Measurements from ENCODE around the gene WIZ.

WIZ gene

DNA sequence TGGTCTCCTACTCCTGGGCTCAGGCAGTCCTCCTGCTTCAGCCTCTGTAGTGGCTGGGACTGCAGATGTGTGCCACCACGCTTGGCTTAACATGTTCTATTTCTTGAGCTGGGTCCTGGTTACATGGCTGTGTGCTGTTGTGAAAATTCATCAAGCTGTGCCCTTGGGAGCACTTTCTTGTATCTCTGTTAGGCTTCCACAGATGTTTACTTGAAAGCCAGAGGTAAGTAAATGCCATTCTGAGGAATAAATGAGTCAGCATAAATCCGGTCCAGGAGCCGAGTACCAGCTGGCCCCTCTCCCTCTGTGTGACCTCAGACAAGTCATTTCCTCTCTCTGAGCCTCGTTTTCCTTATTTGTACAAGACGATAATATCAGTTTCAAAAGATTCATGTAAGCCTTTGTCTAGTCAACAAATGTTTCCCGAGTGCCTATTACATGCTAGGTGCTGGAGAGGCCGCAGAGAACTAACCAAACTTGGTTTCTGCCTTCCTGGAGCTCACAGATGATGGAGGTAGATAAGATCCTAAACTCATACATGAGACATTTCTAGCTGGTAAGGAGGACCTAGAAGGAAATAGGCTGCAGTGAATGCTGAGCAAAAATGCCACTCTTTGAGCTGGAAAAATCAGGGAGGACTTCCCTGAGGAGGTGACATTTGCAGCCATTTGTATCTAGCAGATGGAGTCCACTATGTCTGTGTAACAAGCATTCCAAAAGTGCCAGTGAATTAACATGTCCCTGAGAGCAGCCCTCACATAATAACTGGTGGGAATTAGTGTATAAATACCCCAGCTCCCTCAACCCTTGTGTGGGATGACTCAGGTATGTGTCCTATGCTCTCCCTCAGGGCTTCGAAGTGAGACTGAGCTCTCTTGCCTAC, 17.3 kb upstream of the WIZ start:
- peak; percentile 57 for DNase-seq (ENCODE audit: low spot score)

DNA sequence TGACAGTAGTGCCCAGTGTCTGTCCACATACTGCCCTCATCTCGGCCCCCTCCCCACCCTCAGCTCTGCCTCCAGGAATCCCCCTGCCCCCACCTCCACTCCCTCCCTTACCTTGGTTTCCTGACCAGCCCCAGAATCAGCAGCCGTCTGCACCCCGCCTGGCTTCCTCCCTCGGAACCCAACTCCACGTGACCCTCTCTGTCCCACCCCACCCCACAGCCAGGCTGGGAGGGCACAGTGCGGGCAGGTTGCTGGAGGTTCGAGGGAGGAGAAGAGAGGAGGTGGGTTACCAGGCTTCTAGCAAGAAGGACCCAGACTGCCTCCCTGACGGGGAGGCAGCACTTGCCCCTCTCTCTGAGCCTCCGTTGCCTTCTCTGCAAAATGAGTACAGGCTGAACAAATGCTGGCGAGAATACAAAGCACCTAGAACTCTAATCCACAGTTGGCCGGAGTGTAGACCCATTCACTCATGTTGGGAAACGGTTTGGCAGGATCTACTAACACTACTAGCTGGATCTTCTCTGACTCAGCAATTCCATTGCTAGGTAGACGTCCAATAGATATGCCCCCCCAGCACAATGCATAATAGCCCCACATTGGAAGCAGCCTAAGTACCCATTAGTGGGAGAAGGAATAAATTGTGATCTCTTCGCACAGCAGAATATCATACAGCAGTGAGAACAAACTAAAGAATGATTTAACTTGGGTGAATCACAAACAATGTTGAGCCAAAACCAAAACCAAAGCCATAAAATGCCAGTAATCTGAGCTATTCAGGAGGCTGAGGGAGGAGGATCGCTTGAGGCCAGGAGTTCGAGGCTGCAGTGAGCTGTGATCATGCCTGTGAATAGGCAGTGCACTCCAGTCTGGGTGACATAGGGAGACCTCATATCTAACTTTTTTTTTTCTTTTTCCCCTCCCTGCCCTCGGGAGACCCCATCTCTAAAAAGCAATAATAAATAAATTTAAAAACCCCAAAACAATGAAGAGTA, 14.9 kb upstream of the WIZ start, which contains the start of gene RASAL3:
TSS of gene RASAL3 (minus strand) at position 151 of the 992 bp plus-strand sequence. CDS start 186 bp downstream, outside the sequence.
- no peak for DNase-seq (ENCODE audit: low spot score)

DNA sequence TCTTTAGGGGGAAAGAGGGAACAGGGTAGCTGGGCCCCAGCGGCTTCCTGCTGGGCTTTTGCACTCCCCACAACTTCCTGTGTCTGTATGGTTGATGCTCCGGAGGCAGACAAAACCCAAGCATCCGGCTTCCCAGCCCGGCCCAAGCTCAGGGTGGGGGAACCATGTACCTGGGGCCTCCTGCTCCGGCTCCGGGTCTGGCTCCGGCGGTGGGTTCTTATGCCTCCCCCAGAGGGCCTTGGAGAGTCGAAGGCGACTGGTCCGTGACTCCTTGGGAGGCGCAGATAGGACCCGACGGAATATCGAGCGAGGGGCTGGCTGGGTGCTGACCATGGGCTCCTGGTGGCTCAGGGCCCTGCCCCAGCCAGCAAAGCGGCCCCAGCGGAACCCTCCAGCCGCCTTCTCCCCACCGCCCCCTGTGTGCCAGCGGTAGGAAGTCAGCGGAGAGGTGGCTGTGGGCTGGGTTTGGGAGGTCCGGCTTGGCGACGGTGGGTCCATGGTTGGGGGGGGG, 14.2 kb upstream of the WIZ start:
- DNase-seq (ENCODE audit: low spot score), result no peak

DNA sequence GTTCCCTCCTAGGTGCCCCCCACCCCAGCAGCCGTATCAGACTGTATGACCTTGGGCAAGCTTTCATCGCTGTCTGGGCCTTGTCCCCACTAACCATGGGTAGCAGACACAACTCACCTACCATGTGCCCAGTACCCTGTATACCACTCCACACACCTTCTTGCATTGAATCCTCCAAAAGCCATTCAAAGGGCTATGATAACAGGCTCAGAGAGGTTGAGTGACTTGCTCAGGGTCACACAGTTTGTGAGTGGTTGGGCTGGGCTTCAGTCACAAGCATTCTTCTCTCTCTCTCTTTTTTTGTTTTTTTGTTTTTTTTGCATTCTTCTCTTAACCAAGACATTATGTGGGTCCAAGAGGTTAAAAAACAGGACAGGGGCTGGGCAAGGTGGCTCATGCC, 11.9 kb upstream of the WIZ start:
- no peak for DNase-seq (ENCODE audit: low spot score)

DNA sequence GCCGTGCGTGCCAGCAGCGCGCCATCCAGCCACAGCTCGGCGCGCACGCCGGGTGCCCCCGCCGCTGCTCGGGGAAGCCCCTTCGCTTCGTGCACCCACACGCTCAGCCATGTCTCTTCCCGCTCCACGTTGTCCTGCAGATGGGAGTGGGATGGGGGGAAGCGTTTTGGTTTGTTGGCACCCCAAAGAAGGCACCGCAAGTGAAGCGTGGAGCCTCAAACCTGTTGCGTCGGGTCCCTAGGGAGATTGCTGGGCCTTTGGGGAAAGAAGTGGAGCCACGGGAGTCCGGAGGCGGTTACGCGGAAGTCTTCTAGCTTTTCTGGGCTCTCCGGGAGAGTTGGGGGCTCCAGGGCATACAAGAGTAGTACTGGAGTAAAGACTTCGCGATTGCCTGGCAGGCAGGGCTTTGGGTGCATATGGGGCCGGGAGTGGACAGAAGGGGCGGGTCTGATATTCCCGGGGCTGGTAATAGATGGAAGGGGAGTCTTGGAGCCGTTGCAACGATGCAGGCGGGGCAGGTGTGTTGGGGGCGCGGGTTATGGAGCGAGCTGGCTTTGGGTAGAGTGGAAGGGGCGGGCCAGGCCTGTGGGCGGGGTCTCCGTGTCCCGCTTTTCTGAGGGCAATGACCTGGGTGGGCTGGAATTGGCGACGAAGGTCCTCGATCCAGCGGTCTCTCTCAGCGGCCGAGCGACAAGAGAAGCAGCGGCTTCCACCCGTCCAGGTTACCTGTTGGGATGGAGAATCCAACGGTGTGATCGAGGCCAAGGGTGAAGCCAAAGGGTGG, 8.1 kb upstream of the WIZ start:
- DNase-seq (ENCODE audit: low spot score), result no peak

DNA sequence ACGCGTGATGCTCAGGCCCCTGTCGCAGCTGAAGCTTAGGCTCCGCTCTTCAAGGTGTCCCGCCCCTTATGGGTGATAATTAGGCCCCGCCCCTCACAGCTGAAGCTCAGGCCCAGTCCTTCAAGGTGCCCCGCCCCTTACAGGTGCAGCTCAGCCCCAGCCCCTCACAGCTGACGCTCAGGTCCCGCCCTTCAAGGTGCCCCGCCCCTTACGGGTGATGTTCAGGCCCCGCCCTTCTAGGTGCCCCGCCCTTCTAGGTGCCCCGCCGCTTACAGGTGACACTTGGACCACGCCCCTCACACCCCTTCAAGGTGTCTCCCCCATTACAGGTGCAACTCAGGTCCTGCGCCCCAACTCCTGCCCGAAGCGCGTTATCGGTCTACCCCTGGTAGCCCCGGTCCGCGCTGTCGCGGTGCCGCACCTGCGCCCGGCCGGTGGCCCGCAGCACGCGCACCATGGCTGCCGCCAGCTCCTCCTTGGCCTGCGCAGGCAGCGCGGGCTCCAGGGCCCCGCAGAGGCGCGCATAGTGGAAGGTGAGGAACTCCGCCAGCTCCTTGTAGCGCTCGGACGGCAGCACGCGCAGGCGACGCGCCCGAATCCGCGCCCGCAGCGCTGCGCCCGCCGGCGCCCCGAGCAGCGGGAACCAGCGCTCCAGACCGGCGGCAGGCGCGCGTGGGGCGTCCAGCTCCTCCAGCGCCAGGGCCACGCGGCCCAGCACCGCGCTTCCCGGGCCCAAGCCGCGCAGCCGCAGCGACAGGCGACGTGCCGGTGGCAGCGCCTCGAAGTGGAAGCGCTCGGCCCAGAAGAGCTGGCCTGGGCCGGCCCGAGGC, 7.3 kb upstream of the WIZ start:
- DNase-seq (ENCODE audit: low spot score), result no peak

DNA sequence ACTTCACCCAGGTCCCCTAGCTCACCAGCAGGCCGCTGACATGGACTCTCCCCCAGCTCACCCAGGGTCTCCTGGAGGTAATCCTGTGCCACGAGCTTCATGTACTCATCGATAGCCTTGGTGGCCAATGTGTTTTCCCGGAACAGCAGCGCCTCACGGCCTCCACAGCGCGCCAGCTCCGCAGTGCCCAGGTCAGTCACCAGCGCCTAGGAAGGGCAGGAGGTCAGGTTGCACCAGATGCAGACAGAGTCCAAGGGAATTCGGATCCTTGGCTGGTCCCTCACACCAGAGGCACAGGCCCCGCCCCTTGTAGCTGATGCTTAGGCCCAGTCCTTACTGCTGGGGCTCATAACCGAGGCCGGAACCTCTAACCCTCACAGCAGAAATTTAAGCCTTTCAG, 6.7 kb upstream of the WIZ start:
- DNase-seq (ENCODE audit: low spot score), result no peak

DNA sequence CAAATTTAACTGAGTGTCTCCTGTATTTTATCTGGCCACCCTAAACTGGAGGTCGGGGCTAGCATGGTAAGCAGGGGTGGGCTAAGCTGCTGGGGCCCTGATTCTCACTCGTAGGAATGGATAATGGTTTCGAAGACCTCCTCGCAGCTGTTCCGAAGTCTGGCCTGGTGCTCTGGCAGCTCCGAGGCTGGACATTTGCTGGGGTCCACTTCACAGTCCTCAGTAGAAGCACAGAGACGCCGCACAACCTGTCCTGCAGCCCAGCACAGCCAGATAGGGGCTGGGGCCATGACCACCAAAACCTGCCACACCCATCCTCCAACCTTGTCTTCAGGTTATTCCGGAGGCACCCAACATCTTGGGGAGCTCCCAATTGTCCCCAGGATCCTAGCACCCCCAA, 6.2 kb upstream of the WIZ start:
- no peak for DNase-seq (ENCODE audit: low spot score)

DNA sequence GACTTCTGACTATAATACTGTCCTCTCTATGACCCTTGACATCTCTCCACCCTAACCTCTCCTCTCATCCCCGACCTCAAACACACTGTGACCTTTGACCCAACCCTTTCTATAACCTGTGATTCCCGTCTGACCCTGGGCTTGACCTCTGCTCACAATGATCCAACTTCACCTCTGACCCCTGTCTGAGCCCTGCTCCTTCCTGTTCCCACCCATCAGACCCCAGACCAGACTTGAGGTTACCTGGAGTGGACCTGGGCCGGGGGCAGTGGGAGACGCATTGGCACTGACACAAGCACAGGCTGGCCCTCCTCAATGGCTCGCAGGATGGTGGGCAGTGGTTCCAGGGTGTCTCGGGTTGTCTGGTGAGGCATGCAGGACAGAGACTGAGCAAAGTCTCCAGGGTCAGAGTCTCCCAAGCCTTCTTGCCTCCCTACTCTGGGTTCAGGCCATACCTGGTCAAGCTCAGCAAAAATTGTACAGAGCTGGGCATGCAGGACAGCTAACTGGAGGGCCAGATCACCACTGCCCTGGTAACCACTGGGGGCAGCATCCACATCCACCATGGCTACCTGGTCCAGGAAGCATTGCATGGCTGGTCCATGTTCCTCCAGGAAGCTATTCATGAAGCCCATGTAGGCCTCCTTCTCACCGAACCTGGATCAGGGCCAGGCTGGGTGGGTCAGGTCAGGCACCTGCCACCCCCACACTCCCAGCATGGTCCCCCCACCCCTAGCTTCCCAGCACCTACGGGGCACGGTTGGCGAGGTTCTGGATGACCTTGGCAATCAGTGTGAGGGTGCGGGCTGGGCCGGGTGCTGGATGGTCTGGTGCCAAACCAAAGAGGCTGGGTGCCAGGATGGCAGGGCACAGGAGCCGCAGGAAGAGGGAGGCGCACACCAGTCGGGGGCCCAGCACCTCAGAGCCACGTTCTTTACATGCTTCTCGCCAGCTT, 4.4 kb upstream of the WIZ start:
- DNase-seq (ENCODE audit: low spot score), result no peak

DNA sequence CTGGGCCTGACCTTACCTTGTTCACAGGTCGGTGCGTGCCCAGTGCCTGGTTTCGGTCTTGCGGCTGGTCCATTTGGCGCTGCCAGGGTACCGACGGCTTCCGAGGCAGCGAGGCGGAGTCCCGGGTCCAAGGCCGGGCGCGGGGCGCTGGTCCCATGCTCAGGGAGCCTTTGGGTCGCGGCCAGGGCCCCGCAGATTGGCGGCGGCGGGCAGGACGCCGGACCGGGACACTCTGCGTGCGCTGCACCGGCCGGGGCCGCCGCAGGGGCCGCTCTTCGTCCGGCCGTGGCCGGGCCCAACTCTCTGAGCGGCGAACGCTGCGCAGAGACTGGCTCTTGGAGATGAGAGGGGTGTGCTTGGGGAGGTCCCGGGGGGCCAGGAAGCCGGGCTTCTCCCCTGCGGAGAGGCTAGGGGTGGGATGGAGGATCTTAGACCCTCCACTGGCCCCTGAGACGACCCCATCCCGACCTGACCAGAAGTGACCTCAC, 3.4 kb upstream of the WIZ start:
- DNase-seq (ENCODE audit: low spot score), result no peak

DNA sequence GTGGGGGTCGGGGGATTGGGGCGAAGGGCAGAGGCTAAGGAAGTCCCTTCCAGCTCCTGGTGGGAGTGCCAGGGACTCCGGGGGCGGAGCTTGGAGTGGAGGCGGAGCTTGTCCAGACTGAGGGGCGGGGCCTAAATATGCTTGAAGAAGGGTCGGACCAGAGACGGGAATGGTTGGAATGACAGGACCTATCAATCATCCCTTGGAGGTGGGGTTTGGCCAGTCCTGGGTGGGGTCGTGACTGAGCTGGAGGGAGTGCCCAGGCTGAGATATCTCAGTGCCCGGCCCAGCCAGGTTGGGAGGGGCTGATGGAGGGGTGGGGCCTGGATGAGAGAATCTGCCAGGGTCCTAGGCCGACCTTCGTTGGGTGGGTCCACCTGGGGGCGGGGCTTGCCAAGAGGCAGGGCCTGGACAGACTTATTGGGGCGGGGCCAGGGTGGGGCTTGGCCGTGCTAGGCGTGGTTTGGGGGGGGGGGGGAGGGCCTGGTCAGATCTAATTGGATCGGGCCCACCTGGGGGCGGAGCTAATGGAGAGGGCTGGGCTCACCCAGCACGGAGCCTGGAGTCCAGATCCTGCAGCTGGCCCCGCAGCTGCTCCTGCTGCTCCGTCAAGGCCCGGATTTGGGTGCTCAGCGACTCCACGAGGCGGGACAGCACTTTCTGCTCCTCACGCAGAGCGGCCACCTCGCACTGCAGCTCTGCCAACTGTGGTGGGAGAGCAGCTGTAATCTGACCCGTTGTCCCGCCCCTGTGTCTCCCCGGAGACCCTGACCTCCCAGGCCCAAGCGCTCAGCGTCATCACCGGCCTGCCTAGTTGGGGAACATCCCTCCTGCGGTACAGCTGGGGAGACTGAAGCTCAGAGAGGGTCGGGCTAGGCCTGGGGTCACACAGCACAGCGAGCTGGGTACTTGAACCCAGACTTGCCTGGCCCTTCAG, 2.6 kb upstream of the WIZ start:
- peak; percentile 93 for DNase-seq (ENCODE audit: low spot score)

DNA sequence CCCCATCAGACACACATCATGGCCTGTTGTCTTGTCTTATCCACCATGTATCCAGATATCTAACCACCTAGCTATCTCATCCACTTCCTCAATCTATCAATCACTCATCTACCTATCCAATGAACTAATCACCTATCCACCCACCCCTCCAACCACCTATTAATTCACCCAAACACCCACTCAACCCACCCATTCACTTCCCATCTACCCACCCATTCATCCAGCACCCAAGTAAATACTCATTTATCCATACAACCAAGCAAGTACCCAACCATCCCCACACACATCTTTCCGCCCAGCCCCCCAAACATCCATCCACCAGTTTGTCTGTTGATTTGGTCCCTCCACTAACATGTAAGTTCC, 753 bp upstream of the WIZ start:
- no peak for DNase-seq (ENCODE audit: low spot score)

DNA sequence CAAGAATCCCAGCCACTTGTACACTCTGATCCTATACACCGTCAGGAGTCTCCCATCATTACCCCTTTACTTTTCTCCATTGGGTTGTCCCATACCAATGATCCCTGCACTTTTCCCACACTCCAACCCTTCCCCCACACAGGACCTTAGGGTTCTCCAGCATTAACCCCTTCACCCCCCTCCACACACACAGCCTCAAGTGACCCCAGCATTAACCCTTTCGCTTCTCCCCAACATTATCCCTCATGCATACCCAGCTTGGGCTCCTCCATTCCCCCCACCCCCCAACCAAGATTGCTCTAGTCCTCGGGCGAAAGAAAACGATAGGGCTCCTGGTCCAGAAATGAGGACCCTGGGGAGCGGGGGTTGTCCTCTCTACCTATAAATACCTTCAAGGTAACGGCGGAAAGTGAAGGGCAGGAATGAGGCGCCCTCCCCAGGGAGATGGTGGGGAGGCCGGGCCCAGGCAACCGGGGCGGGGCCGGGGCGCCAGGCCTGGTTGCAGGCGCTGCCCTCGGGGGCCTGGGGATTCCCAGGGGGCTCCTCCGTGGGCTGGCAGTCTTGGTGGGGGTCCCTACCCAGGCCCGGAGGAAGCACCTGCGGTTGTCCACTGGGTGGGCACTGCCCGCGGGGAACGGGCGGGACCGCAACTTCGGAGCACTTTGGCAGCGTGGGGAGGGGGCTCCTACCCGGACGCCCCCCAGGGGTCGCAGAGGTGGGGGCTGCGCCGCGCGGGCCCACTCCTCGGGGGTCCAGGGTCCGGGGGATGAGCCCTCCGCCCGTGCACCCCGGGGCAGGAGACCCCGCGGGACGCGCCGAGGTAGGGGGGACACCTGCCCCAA, 757 bp downstream of the WIZ start:
- DNase-seq (ENCODE audit: low spot score), result no peak

DNA sequence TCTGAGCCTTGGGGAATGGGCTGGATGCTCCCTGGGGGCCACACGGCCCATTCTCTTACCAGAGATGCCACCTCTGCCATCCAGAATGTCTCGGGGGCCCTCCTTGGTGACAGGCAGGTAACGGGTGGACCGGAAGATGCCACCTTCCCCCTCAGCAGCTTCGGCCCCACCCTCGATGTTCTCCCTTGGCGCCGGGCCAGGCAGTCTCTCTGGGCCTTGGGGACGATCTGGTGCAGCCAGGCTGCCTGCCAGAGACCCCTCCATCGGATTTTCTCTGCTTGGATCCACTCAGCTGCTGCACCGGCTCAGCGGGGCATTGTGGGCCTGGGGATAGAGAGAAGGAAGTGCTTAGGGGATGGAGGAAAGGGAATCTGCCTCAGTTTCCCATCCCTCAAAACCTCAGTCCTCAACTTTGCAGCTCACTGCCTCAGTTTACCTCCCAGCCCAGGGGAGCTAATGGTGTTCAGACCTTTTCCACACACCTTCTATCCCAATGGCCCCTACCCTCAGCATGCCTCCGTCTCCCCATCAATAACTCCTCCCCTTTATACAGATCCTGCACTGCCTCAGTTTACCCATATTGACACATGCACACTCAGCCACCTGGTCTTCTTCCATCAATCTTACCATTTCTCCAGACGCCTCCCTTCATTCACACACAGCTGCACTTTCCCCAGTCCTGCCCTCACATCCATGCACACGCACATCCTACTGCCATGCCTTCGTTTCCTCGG, 1.5 kb downstream of the WIZ start:
- no peak for DNase-seq (ENCODE audit: low spot score)

DNA sequence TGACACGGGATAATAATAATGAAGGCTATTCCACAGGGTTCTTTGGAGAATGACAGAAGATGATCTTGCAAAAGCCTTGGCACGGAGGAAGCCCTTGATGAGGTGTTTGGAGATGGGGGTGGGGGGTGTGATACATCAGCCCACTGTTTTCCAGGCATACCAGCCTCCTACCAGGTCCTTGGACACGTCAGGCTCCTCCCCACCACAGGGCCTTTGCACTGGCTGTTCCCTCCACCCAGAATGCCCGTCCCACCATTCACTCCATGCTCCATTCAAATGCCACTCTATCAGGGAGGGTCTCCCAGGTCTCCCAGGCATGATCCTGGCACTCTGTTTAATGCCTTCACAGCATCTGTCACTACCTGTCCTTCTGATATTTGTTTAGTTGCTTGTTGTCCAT, 2.7 kb downstream of the WIZ start:
- DNase-seq (ENCODE audit: low spot score), result no peak

DNA sequence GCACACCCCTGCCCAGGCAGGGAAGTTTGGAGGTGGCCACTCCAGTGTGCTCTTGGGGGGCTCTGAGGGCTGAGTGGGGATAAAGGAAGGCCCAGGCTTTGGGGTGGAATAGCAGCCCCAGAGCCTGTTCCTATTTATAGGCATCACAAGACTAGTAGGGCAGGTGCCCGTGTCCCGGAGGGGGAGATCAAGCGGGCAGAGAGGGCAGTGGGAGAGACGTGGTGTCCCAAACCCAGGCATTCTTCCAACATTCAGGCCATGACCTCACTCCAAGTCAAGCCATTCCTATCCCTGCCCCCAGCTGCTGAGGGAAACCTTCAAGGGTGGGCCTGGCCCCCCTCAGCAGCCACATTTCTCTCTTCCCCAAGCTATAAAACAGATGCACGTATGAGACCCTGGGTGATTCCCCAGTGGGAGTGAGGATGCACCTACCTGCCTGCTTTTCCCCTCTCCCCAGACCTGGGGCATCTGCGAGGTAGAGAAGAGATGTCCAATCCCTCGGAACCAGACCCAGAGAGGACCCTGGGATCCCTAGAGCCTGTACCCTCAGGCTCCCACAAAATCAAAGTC, 3.9 kb downstream of the WIZ start:
- no peak for DNase-seq (ENCODE audit: low spot score)

DNA sequence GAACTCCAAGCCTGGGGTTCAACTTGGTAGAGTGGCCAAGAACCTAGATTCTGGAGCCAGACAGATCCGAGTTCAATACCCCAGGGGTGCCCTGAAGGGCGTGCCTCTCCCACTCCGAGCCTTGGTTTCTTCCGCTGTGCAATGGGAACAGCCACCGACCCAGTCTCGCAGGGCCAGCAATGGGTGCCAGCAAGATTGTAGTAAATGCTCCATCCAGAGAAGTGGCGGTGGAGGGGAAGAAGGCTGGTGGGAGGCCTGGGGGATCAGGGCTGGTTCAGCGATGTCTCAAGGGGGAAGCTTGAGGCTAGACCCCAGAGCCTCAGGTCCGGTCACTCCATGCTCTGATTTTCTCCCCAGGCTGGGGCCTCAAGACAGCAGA, 4.5 kb downstream of the WIZ start:
- DNase-seq (ENCODE audit: low spot score), result no peak

Data from hematopoietic multipotent progenitor cell treated with erythropoietin and hydrocortisone succinate and interleukin-3 and kit ligand, for 17 days (in vitro differentiated cells).